Endodermal cell (in vitro differentiated cells): ENCODE measurements around the gene AOPEP. TPM values are rescaled to one million over a fixed set of nuclear protein-coding genes. Genes with fewer than 3 reads are reported as not detected.

Experiments
- DNase-seq: peaks from one replicate; pipeline ENCODE4 v3.0.0-alpha.2; 2017
- H3K27ac ChIP-seq: 2 replicates; pipeline ENCODE4 v1.5.1; 2013; ENCODE audit warnings: mild to moderate bottlenecking, low read depth, low read length, moderate library complexity
- H3K27me3 ChIP-seq: 2 replicates; pipeline ENCODE4 v1.6.1; 2013; ENCODE audit warnings: mild to moderate bottlenecking, low read length, moderate library complexity; ENCODE audit not compliant: insufficient read depth, control insufficient read depth, poor library complexity, severe bottlenecking
- H3K36me3 ChIP-seq: 2 replicates; pipeline ENCODE4 v1.7.0; 2013; ENCODE audit warnings: mild to moderate bottlenecking, low read length, moderate library complexity; ENCODE audit not compliant: control insufficient read depth, insufficient read depth
- H3K4me1 ChIP-seq: one replicate; pipeline ENCODE4 v1.7.0; 2013; ENCODE audit warnings: low read length; ENCODE audit not compliant: control insufficient read depth, insufficient read depth
- H3K4me3 ChIP-seq: 2 replicates; pipeline ENCODE4 v1.5.1; 2013; ENCODE audit warnings: mild to moderate bottlenecking, low read length, moderate library complexity
- H3K9ac ChIP-seq: 2 replicates; pipeline ENCODE4 v1.6.1; 2013; ENCODE audit warnings: mild to moderate bottlenecking, low read length, moderate library complexity; ENCODE audit not compliant: poor library complexity, severe bottlenecking; ENCODE audit errors: extremely low read depth
- H3K9me3 ChIP-seq: 2 replicates; pipeline ENCODE4 v1.6.1; 2013; ENCODE audit warnings: mild to moderate bottlenecking, low read length, moderate library complexity; ENCODE audit not compliant: control insufficient read depth
- H3K27ac Mint-ChIP-seq: 2 replicates; pipeline ENCODE4 v1.8.0; 2020; ENCODE audit warnings: mixed read lengths
- H3K27me3 Mint-ChIP-seq: 2 replicates; pipeline ENCODE4 v1.8.0; 2021; ENCODE audit warnings: mild to moderate bottlenecking, mixed read lengths; ENCODE audit not compliant: insufficient read depth
- H3K36me3 Mint-ChIP-seq: 2 replicates; pipeline ENCODE4 v1.8.0; 2020; ENCODE audit warnings: low read depth, mixed read lengths
- H3K4me1 Mint-ChIP-seq: 2 replicates; pipeline ENCODE4 v1.8.0; 2020; ENCODE audit warnings: mixed read lengths
- H3K4me3 Mint-ChIP-seq: 2 replicates; pipeline ENCODE4 v1.8.0; 2020; ENCODE audit warnings: mild to moderate bottlenecking, moderate library complexity, mixed read lengths
- H3K9me3 Mint-ChIP-seq: 2 replicates; pipeline ENCODE4 v1.8.0; 2020; ENCODE audit warnings: mild to moderate bottlenecking, mixed read lengths
- CTCF ChIP-seq: fragments of 200-600 bp; sonication (generic); conservative IDR thresholded peaks from 2 replicates; pipeline ENCODE4 v1.5.0; 2021; ENCODE audit warnings: antibody characterized with exemption, mild to moderate bottlenecking
- WGBS, 2 experiments: methylation state at CpG; one replicate each; pipeline versions ENCODE4 v1.1.5 to v1.1.7; 2013; ENCODE audit warnings: missing lambda C conversion rate in 2 of 2, mixed read lengths in 1 of 2; ENCODE audit not compliant: insufficient coverage in 1 of 2, insufficient read length in 1 of 2; 5-methylcytosine and 5-hydroxymethylcytosine counted together
- total RNA-seq, 2 donors: library from RNA; stranded (reverse); fragmentation: NEBNext Ultra II Directional in 1 of 2; extraction: Animal tissue kit (Norgen Biotek cat#: 25700) in 1 of 2; gene quantifications; 2 replicates in 1 of 2; 3 replicates in 1 of 2; pipeline ENCODE4 v1.2.1, GENCODE V29; 2021

Gene AOPEP
- total RNA-seq, 2 donors from 2014 or later: 23.4 to 33.7 TPM

GRCh38 chr9:94879230-94879629 is 152.7 kb downstream of the AOPEP start:
- no peaks in the 10 kb centered on the region for H3K27me3 ChIP-seq
- Mint-ChIP-seq H3K4me1 (peaks cover 7% of the 10 kb centered on the region), H3K27me3 (no peaks in the 10 kb centered on the region), H3K4me3 (no peak overlapping the region), H3K27ac (no peak overlapping the region), H3K9me3 (no peaks in the 10 kb centered on the region), H3K36me3 (no peaks in the 10 kb centered on the region)
- TF ChIP-seq CTCF: no peak
- no peak overlapping the region for H3K4me3 ChIP-seq
- peaks cover 6% of the 10 kb centered on the region for H3K4me1 ChIP-seq
- H3K9ac ChIP-seq: no peak overlapping the region
- DNase-seq: no peak
- no peaks in the 10 kb centered on the region for H3K36me3 ChIP-seq
- no peaks in the 10 kb centered on the region for H3K9me3 ChIP-seq
- H3K27ac ChIP-seq: no peak overlapping the region

- Mint-ChIP-seq H3K4me1 (peaks cover 12% of the 10 kb centered on the region), H3K9me3 (no peaks in the 10 kb centered on the region), H3K36me3 (no peaks in the 10 kb centered on the region), H3K27ac (no peak overlapping the region), H3K4me3 (no peak overlapping the region), H3K27me3 (no peaks in the 10 kb centered on the region)
- no peak for DNase-seq
- Histone ChIP-seq H3K27ac (no peak overlapping the region), H3K27me3 (no peaks in the 10 kb centered on the region), H3K9ac (no peak overlapping the region), H3K9me3 (no peaks in the 10 kb centered on the region), H3K4me3 (no peak overlapping the region), H3K36me3 (no peaks in the 10 kb centered on the region), H3K4me1 (peaks cover 10% of the 10 kb centered on the region)
- WGBS, 2 experiments: 78 to 92% methylated on average over 1 of the region's 1 CpG
- no peak for TF ChIP-seq CTCF
These were observed 154.5 kb downstream of the AOPEP start for GRCh38 chr9:94881023-94881422.

GRCh38 chr9:94881454-94881853 is 155.0 kb downstream of the AOPEP start:
- no peaks in the 10 kb centered on the region for H3K9me3 ChIP-seq
- H3K9me3 Mint-ChIP-seq: no peaks in the 10 kb centered on the region
- H3K4me3 ChIP-seq: no peak overlapping the region
- WGBS, 2 experiments: 93 to 100% methylated on average over 2 of the region's 2 CpGs
- no peak overlapping the region for H3K27ac Mint-ChIP-seq
- DNase-seq: no peak
- H3K36me3 ChIP-seq: no peaks in the 10 kb centered on the region
- H3K9ac ChIP-seq: no peak overlapping the region
- TF ChIP-seq CTCF: no peak
- peaks cover 12% of the 10 kb centered on the region for H3K4me1 Mint-ChIP-seq
- H3K27ac ChIP-seq: no peak overlapping the region
- no peaks in the 10 kb centered on the region for H3K36me3 Mint-ChIP-seq
- no peaks in the 10 kb centered on the region for H3K27me3 Mint-ChIP-seq
- H3K27me3 ChIP-seq: no peaks in the 10 kb centered on the region
- no peak overlapping the region for H3K4me3 Mint-ChIP-seq
- H3K4me1 ChIP-seq: peaks cover 10% of the 10 kb centered on the region
